Liver (tissue), 3 donors: ENCODE measurements around the gene USP17L17.
"Not testable (repeated sequence)": the region's sequence is repeated elsewhere in the genome, so short reads cannot be mapped to it uniquely, and the experiment has no call there.

Experiments
- EGR1 ChIP-seq, 2 donors: IDR thresholded peaks; 2 replicates each; pipeline ENCODE4 v1.6.1; 2016 to 2018; ENCODE audit warnings: antibody characterized with exemption in 2 of 2, low read depth in 2 of 2
- GABPA ChIP-seq, 2 donors: IDR thresholded peaks in 1 of 2; conservative IDR thresholded peaks in 1 of 2; 2 replicates each; pipeline ENCODE4 v1.6.1; 2016; ENCODE audit warnings: antibody characterized with exemption in 2 of 2, mild to moderate bottlenecking in 1 of 2, moderate library complexity in 1 of 2
- HNF4A ChIP-seq, 2 donors: conservative IDR thresholded peaks; 2 replicates each; pipeline ENCODE4 v1.6.1; 2016; ENCODE audit warnings: antibody characterized with exemption in 2 of 2, mild to moderate bottlenecking in 2 of 2
- JUND ChIP-seq, 2 donors: IDR thresholded peaks; 2 replicates each; pipeline ENCODE4 v1.6.1; 2016; ENCODE audit warnings: antibody characterized with exemption in 2 of 2
- RAD21 ChIP-seq, 2 donors: IDR thresholded peaks; 2 replicates each; pipeline ENCODE4 v1.6.1; 2016; ENCODE audit warnings: antibody characterized with exemption in 2 of 2, mild to moderate bottlenecking in 2 of 2
- RXRA ChIP-seq, 2 donors: IDR thresholded peaks; 2 replicates each; pipeline ENCODE4 v1.6.1; 2017 to 2018; ENCODE audit warnings: antibody characterized with exemption in 2 of 2, mild to moderate bottlenecking in 1 of 2
- SP1 ChIP-seq: IDR thresholded peaks from 2 replicates; pipeline ENCODE4 v1.6.1; 2018; ENCODE audit warnings: antibody characterized with exemption, mild to moderate bottlenecking
- TAF1 ChIP-seq: conservative IDR thresholded peaks from 2 replicates; pipeline ENCODE4 v1.6.1; 2016; ENCODE audit warnings: antibody characterized with exemption, mild to moderate bottlenecking
- YY1 ChIP-seq: IDR thresholded peaks from 2 replicates; pipeline ENCODE4 v1.6.1; 2016; ENCODE audit warnings: antibody characterized with exemption, mild to moderate bottlenecking
- TF ChIP-seq, protein P1 (sequence below): fragments of 150-350 bp; IDR thresholded peaks from 2 replicates; pipeline ENCODE4 v1.5.1; 2017; ENCODE audit warnings: improper control_type of control experiment, low read depth, low read length; ENCODE audit not compliant: missing input control
- TF ChIP-seq, protein P2 (sequence below): IDR thresholded peaks from 2 replicates; pipeline ENCODE4 v1.6.1; 2016; ENCODE audit warnings: antibody characterized with exemption
- TF ChIP-seq, protein P3 (sequence below): IDR thresholded peaks from 2 replicates; pipeline ENCODE4 v1.6.1; 2016; ENCODE audit warnings: antibody characterized with exemption, mild to moderate bottlenecking
- TF ChIP-seq, protein P4 (sequence below): IDR thresholded peaks from 2 replicates; pipeline ENCODE4 v1.6.1; 2016; ENCODE audit warnings: antibody characterized with exemption
- TF ChIP-seq, protein P5 (sequence below): IDR thresholded peaks from 2 replicates; pipeline ENCODE4 v1.6.1; 2016; ENCODE audit warnings: antibody characterized with exemption
- donor health status: healthy.
- donor health status: healthy.

DNA sequence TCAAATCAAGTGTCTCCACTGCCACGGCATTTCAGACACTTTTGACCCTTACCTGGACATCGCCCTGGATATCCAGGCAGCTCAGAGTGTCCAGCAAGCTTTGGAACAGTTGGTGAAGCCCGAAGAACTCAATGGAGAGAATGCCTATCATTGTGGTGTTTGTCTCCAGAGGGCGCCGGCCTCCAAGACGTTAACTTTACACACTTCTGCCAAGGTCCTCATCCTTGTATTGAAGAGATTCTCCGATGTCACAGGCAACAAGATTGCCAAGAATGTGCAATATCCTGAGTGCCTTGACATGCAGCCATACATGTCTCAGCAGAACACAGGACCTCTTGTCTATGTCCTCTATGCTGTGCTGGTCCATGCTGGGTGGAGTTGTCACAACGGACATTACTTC is 13.4 kb upstream of the USP17L17 start:
- TF ChIP-seq, protein P1, sequence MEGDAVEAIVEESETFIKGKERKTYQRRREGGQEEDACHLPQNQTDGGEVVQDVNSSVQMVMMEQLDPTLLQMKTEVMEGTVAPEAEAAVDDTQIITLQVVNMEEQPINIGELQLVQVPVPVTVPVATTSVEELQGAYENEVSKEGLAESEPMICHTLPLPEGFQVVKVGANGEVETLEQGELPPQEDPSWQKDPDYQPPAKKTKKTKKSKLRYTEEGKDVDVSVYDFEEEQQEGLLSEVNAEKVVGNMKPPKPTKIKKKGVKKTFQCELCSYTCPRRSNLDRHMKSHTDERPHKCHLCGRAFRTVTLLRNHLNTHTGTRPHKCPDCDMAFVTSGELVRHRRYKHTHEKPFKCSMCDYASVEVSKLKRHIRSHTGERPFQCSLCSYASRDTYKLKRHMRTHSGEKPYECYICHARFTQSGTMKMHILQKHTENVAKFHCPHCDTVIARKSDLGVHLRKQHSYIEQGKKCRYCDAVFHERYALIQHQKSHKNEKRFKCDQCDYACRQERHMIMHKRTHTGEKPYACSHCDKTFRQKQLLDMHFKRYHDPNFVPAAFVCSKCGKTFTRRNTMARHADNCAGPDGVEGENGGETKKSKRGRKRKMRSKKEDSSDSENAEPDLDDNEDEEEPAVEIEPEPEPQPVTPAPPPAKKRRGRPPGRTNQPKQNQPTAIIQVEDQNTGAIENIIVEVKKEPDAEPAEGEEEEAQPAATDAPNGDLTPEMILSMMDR: not testable (repeated sequence)
- not testable (repeated sequence) for TF ChIP-seq JUND (IDR thresholded peaks at IDR 0.05); RXRA (IDR thresholded peaks at IDR 0.05); RAD21 (IDR thresholded peaks at IDR 0.05); SP1; YY1; GABPA (IDR thresholded peaks at IDR 0.05 in 1 of 2, conservative IDR thresholded peaks at IDR 0.05 in 1 of 2); TAF1; HNF4A (conservative IDR thresholded peaks at IDR 0.05); EGR1 (IDR thresholded peaks at IDR 0.05; ENCODE audit: low read depth in 2 of 2)
- TF ChIP-seq, protein P2, sequence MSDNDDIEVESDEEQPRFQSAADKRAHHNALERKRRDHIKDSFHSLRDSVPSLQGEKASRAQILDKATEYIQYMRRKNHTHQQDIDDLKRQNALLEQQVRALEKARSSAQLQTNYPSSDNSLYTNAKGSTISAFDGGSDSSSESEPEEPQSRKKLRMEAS: not testable (repeated sequence)
- TF ChIP-seq, protein P3, sequence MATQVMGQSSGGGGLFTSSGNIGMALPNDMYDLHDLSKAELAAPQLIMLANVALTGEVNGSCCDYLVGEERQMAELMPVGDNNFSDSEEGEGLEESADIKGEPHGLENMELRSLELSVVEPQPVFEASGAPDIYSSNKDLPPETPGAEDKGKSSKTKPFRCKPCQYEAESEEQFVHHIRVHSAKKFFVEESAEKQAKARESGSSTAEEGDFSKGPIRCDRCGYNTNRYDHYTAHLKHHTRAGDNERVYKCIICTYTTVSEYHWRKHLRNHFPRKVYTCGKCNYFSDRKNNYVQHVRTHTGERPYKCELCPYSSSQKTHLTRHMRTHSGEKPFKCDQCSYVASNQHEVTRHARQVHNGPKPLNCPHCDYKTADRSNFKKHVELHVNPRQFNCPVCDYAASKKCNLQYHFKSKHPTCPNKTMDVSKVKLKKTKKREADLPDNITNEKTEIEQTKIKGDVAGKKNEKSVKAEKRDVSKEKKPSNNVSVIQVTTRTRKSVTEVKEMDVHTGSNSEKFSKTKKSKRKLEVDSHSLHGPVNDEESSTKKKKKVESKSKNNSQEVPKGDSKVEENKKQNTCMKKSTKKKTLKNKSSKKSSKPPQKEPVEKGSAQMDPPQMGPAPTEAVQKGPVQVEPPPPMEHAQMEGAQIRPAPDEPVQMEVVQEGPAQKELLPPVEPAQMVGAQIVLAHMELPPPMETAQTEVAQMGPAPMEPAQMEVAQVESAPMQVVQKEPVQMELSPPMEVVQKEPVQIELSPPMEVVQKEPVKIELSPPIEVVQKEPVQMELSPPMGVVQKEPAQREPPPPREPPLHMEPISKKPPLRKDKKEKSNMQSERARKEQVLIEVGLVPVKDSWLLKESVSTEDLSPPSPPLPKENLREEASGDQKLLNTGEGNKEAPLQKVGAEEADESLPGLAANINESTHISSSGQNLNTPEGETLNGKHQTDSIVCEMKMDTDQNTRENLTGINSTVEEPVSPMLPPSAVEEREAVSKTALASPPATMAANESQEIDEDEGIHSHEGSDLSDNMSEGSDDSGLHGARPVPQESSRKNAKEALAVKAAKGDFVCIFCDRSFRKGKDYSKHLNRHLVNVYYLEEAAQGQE: not testable (repeated sequence)
- TF ChIP-seq, protein P4, sequence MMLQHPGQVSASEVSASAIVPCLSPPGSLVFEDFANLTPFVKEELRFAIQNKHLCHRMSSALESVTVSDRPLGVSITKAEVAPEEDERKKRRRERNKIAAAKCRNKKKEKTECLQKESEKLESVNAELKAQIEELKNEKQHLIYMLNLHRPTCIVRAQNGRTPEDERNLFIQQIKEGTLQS: not testable (repeated sequence)
- TF ChIP-seq, protein P5, sequence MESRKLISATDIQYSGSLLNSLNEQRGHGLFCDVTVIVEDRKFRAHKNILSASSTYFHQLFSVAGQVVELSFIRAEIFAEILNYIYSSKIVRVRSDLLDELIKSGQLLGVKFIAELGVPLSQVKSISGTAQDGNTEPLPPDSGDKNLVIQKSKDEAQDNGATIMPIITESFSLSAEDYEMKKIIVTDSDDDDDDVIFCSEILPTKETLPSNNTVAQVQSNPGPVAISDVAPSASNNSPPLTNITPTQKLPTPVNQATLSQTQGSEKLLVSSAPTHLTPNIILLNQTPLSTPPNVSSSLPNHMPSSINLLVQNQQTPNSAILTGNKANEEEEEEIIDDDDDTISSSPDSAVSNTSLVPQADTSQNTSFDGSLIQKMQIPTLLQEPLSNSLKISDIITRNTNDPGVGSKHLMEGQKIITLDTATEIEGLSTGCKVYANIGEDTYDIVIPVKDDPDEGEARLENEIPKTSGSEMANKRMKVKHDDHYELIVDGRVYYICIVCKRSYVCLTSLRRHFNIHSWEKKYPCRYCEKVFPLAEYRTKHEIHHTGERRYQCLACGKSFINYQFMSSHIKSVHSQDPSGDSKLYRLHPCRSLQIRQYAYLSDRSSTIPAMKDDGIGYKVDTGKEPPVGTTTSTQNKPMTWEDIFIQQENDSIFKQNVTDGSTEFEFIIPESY: not testable (repeated sequence)
